Stimulated activated CD4-positive, alpha-beta T cell treated with anti-CD3 and anti-CD28 coated beads, Interleukin-2, amount 100 ng/mL, for 4 hours (primary cell): ENCODE measurements around the gene MAX.
"Not testable (repeated sequence)": the region's sequence is repeated elsewhere in the genome, so short reads cannot be mapped to it uniquely, and the experiment has no call there.

Source experiments
- DNase-seq: peaks from one replicate; pipeline ENCODE4 v3.0.0-alpha.2; 2020; ENCODE audit warnings: low read depth

Gene MAX

DNA sequence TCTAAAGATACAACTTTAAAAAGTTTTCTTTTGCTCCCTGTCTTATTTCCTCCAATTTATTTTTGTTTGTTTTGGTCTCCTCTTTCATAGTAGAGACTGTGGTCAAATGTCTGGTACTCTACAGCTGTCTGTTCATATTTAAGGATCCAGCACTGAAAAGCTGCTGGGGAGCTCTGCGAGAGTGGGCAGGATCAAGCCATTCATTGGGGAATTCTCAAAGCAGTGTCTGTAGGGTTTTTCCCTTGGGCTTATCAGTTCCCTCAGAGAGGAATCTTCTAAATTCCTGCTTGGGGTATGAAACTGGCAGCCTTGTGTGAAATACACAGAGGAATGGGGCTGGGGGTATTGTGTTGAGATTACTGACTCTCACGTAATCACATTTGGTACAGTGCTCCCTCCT lies 63.4 kb downstream of the MAX start:
- DNase-seq, result no peak

DNA sequence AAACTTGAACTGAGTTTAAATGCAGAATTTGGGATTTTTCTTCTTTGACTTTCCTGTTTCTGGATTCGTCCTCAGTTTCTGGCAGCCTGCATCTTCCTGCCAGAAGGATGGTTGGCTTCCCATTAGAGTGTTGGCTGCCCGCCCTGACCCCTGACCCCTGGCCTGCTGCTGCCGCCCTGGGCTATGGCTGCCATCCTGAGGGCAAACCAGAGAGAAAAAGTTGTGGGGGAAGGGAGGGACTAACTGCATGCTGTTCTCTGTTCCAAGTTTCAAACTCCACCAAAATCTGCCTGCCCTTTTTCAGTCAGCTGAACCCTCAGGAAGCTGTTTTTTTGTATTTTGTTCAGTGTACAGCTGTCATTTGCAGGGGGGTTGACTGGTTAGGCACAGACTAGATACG lies 67.3 kb downstream of the MAX start:
- DNase-seq, result no peak

- no peak for DNase-seq
Measured at GRCh38 chr14:65034021-65034420, 68.3 kb downstream of the MAX start.

GRCh38 chr14:65033181-65033580 lies 69.1 kb downstream of the MAX start:
- DNase-seq, result no peak

DNA sequence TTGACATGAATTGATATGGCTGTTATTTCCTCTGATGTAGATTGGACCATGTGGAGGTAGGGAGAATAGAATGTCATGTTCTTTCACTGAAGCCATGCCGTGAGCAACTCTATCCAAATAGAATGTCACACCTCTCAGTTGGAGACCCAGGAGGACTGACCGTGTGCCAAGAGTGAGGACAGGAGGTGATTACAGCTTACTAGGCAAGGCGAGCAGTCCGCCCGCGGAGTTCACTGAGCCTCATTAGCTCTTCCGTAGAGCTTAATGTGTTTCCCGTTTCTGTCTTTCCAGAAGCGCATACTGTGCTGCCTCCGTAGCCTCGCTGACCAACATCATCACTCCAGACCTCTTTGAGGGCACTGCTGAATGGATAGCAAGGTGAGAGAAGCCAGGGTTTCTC lies 70.0 kb downstream of the MAX start:
- DNase-seq, result no peak

- not testable (repeated sequence) for DNase-seq
Measured at GRCh38 chr14:65031321-65031720, 71.0 kb downstream of the MAX start.

GRCh38 chr14:65028937-65029336 lies 73.4 kb downstream of the MAX start:
- no peak for DNase-seq

DNA sequence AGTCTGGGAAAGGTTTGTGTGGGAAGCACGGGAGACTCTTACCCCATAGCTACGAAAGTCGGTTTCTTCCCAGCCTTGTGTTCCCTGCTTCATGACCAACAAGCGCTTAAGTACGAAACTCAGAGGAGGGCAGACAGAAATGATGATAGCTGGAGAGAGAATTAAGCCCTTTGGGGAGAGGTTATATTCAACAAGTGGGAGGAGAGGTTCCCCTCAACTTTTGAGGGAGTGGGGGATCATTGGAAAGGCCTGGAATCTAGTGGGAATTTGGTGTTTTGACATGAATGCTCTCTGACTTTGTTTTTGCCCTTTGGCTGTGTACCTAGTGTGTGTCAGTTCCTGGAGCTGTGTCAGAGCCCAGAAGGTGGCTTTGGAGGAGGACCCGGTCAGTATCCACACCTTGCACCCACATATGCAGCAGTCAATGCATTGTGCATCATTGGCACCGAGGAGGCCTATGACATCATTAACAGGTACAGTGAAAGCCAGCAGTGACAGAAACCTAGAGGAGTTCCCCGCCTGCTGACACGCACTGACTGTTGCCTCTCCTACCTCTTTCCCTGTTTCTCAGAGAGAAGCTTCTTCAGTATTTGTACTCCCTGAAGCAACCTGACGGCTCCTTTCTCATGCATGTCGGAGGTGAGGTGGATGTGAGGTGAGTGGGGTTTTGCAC lies 75.1 kb downstream of the MAX start:
- no peak for DNase-seq

DNA sequence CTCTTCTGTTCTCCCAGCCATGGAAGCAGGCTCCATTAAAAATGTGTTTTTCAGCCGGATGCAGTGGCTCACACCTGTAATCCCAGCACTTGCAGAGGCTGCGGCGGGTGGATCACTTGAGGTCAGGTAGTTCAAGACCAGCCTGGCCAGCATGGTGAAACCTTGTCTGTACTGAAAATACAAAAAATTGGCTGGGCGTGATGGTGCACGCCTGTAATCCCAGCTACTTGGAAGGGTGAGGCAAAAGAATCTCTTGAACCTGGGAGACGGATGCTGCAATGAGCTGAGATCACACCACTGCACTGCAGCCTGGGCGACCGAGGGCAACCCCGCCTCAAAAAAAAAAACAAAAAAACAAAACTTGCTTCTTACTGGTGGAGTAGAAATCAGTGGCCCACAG lies 75.8 kb downstream of the MAX start:
- DNase-seq, result no peak

GRCh38 chr14:65025818-65026217 lies 76.5 kb downstream of the MAX start:
- no peak for DNase-seq
